HG03460 (cell line): Measurements from ENCODE around the gene SETD3.

ENCODE experiments used
- ATAC-seq: cut with Tn5 transposase; IDR thresholded peaks from one replicate; pipeline ENCODE4 v1.9.1; 2021; ENCODE audit not compliant: unreplicated experiment

Gene SETD3

GRCh38 chr14:99479906-99480869, at the start of gene SETD3:
Gene SETD3 (minus strand): TSS chr14:99480859. CDS start chr14:99465805, 15,054 bp downstream.
- ATAC-seq = peak; percentile 4

- ATAC-seq = no peak
These were observed 49.2 kb upstream of the SETD3 start for GRCh38 chr14:99529899-99530298.

GRCh38 chr14:99527427-99528076, 46.9 kb upstream of the SETD3 start:
- ATAC-seq = no peak

DNA sequence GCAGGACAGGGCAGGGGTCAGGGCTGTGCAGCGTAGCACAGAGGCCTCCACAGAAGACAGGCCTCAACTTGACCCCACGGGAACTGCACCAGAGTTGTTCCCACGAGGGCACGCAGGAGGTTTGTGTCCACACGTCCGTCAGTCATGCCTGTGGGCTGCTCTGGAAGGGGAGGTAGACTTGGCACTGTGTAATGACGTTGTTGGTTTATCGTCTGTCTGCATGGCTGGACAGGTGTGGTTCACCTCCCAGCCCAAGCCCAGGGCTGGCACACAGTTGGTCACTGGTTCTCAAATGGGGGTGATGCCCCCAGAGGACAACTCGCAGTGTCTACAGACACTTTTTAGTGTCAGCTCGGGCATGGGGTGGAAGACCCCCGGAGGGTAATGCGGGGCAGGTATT, 46.4 kb upstream of the SETD3 start:
- ATAC-seq = no peak

- ATAC-seq = no peak
These were observed 45.0 kb upstream of the SETD3 start for GRCh38 chr14:99525699-99526080.

DNA sequence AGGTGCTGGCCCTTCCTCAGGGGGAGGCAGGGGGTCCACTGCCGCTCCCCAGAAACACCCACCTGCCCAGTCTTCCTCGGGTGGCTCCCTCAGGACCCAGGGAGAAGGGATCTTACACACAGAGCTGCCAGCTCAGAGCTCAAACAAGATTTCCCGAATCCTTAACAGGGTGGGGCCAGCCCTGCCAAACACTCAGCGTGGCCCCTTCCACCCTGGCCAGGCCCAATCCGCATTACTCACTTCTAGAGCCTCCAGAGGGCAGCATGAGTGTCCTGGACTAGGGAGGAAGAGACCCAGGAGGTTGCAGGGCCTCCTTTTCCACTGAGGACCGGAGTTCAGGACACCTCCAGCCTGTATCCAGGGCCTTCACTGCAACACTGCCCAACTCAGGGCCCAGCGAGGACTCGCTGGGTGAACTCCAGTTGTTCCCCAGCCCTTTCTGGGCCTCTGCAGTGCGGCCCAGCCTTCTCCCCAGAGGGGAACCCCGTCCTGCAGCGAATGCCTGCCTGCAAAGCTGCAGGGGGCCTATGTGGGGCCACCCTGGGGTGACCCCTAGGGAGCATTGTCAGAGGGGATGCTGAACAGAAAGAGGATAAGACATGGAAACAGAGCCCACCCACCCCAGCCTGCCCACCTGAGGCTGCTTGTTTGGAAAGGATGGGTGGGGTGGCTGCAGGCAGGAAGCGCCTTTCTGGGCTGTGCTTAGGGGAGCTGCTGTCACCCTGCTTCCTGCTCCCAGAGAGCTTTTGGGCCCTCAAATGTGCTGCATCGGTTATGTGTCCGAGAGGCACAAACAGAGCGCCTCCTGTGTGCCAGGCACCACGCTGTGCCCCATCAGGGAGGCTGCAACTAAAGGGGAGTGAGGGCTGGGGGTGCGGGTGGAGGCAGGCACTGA, 44.4 kb upstream of the SETD3 start:
- no peak for ATAC-seq

- no peak for ATAC-seq
These were observed 43.5 kb upstream of the SETD3 start for GRCh38 chr14:99524091-99524661.

DNA sequence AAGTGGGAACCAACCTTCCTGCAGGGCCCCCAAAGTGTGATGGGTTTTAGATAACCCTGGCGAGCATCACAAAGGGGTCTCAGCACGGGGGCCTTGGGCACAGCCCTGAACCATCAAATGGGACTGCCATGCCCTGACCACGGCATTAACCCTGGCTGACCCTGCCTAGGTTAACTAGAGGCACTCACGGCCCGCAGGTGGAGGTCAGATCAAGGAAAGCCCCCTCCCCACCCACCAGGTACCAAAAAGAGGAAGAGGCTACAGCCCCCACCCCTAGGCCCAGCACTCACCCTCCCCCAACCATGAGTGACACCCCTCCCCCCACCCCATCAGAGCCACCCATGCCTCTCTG, 43.0 kb upstream of the SETD3 start:
- no peak for ATAC-seq

- ATAC-seq = no peak
These were observed 42.5 kb upstream of the SETD3 start for GRCh38 chr14:99522934-99523703.

GRCh38 chr14:99522457-99522891, 41.8 kb upstream of the SETD3 start:
- no peak for ATAC-seq

DNA sequence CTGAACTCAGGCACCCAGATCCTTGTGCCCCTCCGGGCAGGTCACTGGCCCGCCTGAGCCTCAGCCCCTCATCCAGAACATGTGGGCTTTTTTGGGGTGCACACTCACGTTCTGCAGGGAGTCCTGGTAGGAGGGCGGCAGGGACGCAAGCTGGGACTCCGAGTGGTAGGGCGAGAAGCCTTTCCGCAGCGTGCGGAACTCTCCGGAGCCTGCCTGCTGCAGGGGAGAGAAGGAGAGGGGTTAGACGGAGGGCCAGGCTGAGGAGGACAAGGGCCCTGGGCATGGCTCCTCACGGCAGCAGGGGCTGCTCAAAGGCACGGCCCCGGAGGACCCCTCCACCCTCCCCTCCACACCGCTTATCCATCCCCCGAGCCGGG, 41.4 kb upstream of the SETD3 start:
- ATAC-seq = no peak

DNA sequence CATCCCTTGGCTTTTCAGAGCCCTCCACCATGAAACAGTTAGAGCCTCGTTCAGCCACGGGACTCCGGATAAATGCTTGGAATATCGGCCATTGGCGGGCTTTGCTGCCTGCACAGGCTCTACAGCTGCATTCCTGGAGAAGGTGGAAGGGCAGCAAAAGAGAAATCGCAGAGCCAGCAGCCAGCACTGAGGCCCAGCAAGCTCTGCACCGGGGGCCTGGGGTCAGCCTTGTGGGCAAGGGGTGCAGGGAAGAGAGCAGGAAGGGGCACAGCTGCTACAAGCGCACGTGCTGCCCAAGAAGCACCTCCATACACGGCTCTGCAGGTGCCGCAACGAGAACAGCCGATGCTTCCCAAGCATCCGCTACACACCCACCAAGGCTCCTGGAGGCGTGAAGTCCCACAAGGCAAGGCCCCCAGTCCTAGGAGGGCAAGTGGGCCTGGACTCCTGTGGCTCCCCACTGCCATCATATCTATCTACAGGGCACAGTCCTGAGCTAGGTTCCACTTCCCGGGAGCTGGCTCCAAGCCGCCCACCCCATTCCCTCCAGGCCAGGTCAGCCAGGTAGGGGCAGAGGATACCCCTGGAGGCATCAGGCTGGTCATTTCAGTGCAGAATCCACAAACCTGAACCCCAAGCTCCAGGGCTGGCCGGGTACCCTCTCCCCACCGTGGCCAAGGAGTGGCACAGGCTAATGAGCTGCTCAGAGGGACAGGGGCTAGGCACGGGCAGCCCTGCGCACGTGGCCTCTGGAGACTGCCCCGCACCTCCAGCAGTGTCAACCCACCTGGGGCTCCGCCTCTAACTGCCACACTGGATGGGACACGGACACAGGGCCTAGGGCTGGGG, 40.7 kb upstream of the SETD3 start:
- no peak for ATAC-seq

DNA sequence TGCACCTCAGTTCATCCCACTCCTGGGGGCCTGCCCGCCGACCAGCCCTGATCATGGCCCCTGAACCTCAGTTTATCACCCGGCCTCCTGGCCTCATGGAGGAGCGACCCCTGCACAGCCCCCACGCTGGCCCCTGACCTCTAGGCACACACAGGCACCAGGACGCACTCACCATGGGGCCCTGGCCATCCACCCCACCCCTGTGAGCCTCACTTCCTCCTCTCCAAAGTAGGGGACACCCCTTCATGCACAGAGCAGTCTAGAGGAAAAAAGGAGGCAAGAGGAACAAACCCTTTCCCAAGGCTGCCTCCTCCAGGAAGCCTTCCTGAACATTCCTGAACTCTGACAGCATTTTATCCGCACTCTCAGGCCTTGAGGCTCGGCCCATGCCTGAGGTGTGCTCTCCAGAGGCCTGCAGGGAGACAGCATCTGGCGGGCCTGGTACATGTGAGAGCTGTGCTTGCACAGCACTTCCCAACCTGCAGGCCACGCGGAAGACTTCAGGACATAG, 40.0 kb upstream of the SETD3 start:
- no peak for ATAC-seq

DNA sequence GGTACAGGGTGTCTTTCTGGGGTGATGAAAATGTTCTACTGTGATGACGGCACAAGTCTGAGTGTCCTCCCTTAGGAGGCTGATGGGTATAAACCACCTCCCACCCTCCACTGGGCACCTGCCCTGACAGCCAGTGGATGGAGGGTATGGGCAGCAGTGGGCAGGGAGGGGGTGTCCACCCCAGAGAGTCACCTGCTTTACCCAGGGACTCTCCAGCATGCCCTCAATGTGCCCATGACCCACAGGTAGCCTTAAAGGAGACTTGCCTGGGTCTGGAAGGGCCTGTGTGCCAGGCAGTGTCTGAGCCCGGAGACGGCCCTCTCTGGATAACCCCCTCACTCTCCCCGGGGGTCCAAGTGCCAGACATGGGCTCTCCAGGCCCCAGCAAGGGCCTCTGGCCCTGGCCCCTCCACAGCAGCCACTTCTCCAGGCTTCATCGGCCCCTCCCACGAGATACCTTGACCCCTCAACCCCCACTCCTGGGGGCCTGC, 39.3 kb upstream of the SETD3 start:
- ATAC-seq = no peak

- no peak for ATAC-seq
These were observed 38.8 kb upstream of the SETD3 start for GRCh38 chr14:99519347-99519881.

DNA sequence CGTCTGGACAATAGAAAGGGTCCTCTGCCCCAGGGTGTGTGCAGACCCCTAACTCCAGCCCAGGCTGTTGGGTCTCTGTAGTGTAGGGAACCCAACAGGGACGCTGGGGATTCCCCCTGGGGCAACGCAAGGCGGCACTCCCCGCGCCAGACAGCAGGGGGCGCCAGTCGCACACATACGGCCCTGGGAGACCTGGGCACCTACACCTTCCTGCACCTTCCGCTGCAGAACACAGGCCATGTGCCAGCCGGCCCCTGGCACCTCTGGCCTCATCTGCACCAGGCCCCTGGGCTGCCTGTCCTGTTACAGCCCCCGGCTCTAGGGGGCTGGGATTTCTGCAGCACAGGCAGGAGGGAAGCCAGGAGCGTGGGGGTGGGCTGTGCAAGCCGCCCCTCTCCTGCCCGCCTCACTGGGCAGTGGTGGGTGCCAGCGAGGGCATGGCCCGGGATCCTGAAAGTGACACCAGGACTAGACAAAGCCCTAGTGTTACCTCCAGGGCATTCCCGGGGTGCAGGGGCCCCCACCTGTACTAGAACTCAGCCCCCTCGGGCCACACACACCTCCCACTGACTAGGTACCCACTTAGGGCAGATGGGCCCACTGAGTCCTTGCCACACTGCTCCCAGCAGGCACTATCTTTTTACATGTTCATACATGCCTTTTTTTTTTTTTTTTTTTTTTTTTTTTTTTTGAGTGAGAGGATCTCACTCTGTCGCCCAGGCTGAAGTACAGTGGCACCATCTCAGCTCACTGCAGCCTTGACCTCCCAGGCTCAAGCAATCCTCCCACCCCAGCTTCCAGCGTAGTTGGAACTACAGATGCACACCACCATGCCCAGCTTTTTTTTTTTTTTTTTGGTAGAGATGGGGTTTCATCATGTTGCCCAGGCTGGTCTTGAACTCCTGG, 38.0 kb upstream of the SETD3 start:
- ATAC-seq = peak; percentile 42

GRCh38 chr14:99517643-99518381, 37.2 kb upstream of the SETD3 start:
- ATAC-seq = no peak
